Tibial nerve (tissue), 3 donors: ENCODE results near the gene ERLEC1.

ENCODE experiments used
- POLR2A ChIP-seq, 2 donors: fragments of 450-650 bp; IDR thresholded peaks; one replicate each; pipeline ENCODE4 v1.6.1; 2017; ENCODE audit warnings: antibody characterized with exemption in 2 of 2, mild to moderate bottlenecking in 2 of 2, moderate library complexity in 2 of 2
- TF ChIP-seq, protein P1 (sequence below), 5 experiments: fragments of 200-600 bp in 3 of 5; fragments of 450-650 bp in 2 of 5; sonication (generic) in 3 of 5; IDR thresholded peaks; one replicate each; pipeline ENCODE4 v1.5.1; 2016 to 2019; ENCODE audit warnings: antibody characterized with exemption in 5 of 5, mild to moderate bottlenecking in 3 of 5, moderate library complexity in 2 of 5

DNA sequence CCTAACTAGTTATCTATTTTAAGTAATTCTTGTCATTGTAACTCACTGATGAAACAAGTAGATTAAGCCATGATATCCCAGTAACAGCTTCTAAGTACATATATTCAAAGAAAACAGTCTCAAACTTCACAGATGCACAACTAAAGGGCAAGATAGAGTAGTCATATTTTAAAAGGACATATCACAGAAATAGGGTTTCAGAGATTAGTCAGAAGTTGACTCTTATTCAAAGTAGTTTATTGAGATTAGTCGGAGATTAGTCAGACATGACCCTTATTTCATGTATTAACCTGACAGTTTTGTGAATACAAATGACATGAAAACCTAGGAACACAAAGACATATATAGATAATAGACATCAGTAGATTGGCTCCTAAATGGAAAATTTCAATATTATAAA lies 35.1 kb upstream of the ERLEC1 start:
- TF ChIP-seq, protein P1, sequence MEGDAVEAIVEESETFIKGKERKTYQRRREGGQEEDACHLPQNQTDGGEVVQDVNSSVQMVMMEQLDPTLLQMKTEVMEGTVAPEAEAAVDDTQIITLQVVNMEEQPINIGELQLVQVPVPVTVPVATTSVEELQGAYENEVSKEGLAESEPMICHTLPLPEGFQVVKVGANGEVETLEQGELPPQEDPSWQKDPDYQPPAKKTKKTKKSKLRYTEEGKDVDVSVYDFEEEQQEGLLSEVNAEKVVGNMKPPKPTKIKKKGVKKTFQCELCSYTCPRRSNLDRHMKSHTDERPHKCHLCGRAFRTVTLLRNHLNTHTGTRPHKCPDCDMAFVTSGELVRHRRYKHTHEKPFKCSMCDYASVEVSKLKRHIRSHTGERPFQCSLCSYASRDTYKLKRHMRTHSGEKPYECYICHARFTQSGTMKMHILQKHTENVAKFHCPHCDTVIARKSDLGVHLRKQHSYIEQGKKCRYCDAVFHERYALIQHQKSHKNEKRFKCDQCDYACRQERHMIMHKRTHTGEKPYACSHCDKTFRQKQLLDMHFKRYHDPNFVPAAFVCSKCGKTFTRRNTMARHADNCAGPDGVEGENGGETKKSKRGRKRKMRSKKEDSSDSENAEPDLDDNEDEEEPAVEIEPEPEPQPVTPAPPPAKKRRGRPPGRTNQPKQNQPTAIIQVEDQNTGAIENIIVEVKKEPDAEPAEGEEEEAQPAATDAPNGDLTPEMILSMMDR (IDR thresholded peaks at IDR 0.05), result no peak
- no peak for TF ChIP-seq POLR2A (IDR thresholded peaks at IDR 0.05)
